Upper lobe of left lung (tissue), 6 donors: ENCODE results near the gene VAV2. TPM values are rescaled to one million over a fixed set of nuclear protein-coding genes. Genes with fewer than 3 reads are reported as not detected.

Experiments used
- ATAC-seq, 2 donors: fragments of 200-7000 bp; cut with Tn5 transposase; one replicate each; pipeline ENCODE4 v1.9.1; 2022; ENCODE audit warnings: mild to moderate bottlenecking in 2 of 2, moderate library complexity in 2 of 2; ENCODE audit not compliant: low FRiP score in 2 of 2
- DNase-seq, 2 donors: peaks; one replicate each; pipeline ENCODE4 v3.0.0-alpha.2; 2019 to 2020
- H3K27ac ChIP-seq, 4 donors: fragments of 200-600 bp; sonication (generic); one replicate each; pipeline ENCODE4 v1.5.1; 2016 to 2019
- H3K27me3 ChIP-seq, 4 donors: fragments of 200-600 bp; sonication (generic); one replicate each; pipeline ENCODE4 v1.5.1; 2017 to 2019
- H3K36me3 ChIP-seq, 4 donors: fragments of 200-600 bp; sonication (generic); one replicate each; pipeline ENCODE4 v1.5.1; 2016 to 2019
- H3K4me1 ChIP-seq, 4 donors: fragments of 200-600 bp; sonication (generic); one replicate each; pipeline ENCODE4 v1.5.1; 2018 to 2019
- H3K4me3 ChIP-seq, 4 donors: fragments of 200-600 bp; sonication (generic); one replicate each; pipeline ENCODE4 v1.5.1; 2017 to 2019; ENCODE audit warnings: mild to moderate bottlenecking in 2 of 4, moderate library complexity in 1 of 4
- H3K9me3 ChIP-seq, 4 donors: fragments of 200-600 bp; sonication (generic); one replicate each; pipeline ENCODE4 v1.5.1; 2018 to 2019
- EP300 ChIP-seq, 4 donors: sonication (generic); formaldehyde crosslinking; IDR thresholded peaks; one replicate each; pipeline ENCODE4 v1.5.1; 2017; ENCODE audit warnings: antibody characterized with exemption in 4 of 4, control low read depth in 2 of 4
- POLR2A ChIP-seq, 4 donors: fragments of 450-650 bp; IDR thresholded peaks; one replicate each; pipeline ENCODE4 v1.5.1; 2016 to 2017; ENCODE audit warnings: antibody characterized with exemption in 4 of 4, mild to moderate bottlenecking in 2 of 4
- POLR2AphosphoS5 ChIP-seq, 2 donors: sonication (generic); formaldehyde crosslinking; IDR thresholded peaks; one replicate each; pipeline ENCODE4 v1.5.1; 2017; ENCODE audit warnings: antibody characterized with exemption in 2 of 2
- WGBS, 2 donors: methylation state at CpG; one replicate each; pipeline ENCODE4 v1.1.5; 2017 to 2018; 5-methylcytosine and 5-hydroxymethylcytosine counted together
- total RNA-seq, 6 donors: library from RNA; depleted of rRNA in 4 of 6; stranded (reverse); fragments of >200 nt in 4 of 6; gene quantifications; one replicate each; pipeline versions ENCODE4 v1.1.0 to v1.2.1, GENCODE V29; 2016 to 2021
- TF ChIP-seq, protein P1 (sequence below), 6 experiments: fragments of 450-650 bp in 4 of 6; fragments of 200-600 bp in 2 of 6; sonication (generic) in 2 of 6; IDR thresholded peaks; one replicate each; pipeline ENCODE4 v1.5.1; 2016 to 2019; ENCODE audit warnings: antibody characterized with exemption in 6 of 6
- donor health status: DM: no; HTN: no; CAD: no; lungs with moderate emphysema.
- donor health status: DM: no; HTN: yes; CAD: no; lungs with severe emphysema.

VAV2 gene, protein sequence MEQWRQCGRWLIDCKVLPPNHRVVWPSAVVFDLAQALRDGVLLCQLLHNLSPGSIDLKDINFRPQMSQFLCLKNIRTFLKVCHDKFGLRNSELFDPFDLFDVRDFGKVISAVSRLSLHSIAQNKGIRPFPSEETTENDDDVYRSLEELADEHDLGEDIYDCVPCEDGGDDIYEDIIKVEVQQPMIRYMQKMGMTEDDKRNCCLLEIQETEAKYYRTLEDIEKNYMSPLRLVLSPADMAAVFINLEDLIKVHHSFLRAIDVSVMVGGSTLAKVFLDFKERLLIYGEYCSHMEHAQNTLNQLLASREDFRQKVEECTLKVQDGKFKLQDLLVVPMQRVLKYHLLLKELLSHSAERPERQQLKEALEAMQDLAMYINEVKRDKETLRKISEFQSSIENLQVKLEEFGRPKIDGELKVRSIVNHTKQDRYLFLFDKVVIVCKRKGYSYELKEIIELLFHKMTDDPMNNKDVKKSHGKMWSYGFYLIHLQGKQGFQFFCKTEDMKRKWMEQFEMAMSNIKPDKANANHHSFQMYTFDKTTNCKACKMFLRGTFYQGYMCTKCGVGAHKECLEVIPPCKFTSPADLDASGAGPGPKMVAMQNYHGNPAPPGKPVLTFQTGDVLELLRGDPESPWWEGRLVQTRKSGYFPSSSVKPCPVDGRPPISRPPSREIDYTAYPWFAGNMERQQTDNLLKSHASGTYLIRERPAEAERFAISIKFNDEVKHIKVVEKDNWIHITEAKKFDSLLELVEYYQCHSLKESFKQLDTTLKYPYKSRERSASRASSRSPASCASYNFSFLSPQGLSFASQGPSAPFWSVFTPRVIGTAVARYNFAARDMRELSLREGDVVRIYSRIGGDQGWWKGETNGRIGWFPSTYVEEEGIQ
- total RNA-seq: 10 to 100 TPM; 12.0 to 38.8 (median 22.0) TPM

- TF ChIP-seq POLR2AphosphoS5 (IDR thresholded peaks at IDR 0.05) (peak in 1 of 2 donors; percentile 22), EP300 (IDR thresholded peaks at IDR 0.05) (no peak), POLR2A (IDR thresholded peaks at IDR 0.05) (peak in 1 of 4 donors; percentile 56)
- TF ChIP-seq, protein P1, sequence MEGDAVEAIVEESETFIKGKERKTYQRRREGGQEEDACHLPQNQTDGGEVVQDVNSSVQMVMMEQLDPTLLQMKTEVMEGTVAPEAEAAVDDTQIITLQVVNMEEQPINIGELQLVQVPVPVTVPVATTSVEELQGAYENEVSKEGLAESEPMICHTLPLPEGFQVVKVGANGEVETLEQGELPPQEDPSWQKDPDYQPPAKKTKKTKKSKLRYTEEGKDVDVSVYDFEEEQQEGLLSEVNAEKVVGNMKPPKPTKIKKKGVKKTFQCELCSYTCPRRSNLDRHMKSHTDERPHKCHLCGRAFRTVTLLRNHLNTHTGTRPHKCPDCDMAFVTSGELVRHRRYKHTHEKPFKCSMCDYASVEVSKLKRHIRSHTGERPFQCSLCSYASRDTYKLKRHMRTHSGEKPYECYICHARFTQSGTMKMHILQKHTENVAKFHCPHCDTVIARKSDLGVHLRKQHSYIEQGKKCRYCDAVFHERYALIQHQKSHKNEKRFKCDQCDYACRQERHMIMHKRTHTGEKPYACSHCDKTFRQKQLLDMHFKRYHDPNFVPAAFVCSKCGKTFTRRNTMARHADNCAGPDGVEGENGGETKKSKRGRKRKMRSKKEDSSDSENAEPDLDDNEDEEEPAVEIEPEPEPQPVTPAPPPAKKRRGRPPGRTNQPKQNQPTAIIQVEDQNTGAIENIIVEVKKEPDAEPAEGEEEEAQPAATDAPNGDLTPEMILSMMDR (IDR thresholded peaks at IDR 0.05): peak in 1 of 6 experiments; percentile 12
- Histone ChIP-seq H3K4me1 (peaks cover 24 to 43% (median 32%) of the 10 kb centered on the region in 4 donors), H3K27ac (peak within 1 kb of the TSS; percentile 91 to 95 (median 93)), H3K36me3 (no peaks in the 10 kb centered on the region), H3K9me3 (no peaks in the 10 kb centered on the region), H3K4me3 (peak within 1 kb of the TSS; percentile 70 to 96 (median 86)), H3K27me3 (no peaks in the 10 kb centered on the region)
- WGBS, 2 donors: 0% methylated on average over 1 to 14 of the region's 124 CpGs
- ATAC-seq (peak in 1 of 2 donors; percentile 50), DNase-seq (peak; percentile 73 to 94)
These were observed at the start of gene VAV2 for GRCh38 chr9:133991964-133992779. Gene VAV2 (minus strand): TSS chr9:133992324. CDS start chr9:133992278, 46 bp downstream.

DNA sequence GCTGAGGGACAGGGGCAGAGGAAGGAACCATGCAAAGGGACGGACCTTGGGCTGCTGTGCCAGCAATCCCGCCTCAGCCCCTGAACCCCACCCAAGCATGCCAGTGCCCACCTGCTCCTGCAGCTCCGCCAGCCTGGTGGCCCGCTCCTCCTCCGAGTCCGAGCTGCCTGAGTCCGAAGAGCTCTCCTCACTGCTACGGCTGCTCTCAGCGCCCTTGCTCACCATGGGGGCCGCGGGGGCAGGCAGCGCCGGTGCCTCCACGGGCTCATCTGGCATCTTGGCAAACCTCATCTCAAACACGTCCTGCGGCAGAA is 49.5 kb upstream of the VAV2 start:
- no peaks in the 10 kb centered on the region for H3K27me3 ChIP-seq
- WGBS, 2 donors: 96% methylated on average over 16 of the region's 16 CpGs; no CpG with 5 or more reads in 1 of the 2 donors
- H3K36me3 ChIP-seq: peaks cover 6 to 99% (median 78%) of the 10 kb centered on the region in 4 donors
- H3K4me3 ChIP-seq: no peak overlapping the region
- H3K27ac ChIP-seq: no peak overlapping the region
- H3K9me3 ChIP-seq: no peaks in the 10 kb centered on the region
- DNase-seq (peak in 1 of 2 donors; percentile 83), ATAC-seq (no peak)
- H3K4me1 ChIP-seq: peaks cover 0 to 10% (median 4%) of the 10 kb centered on the region in 4 donors
- TF ChIP-seq, protein P1 (IDR thresholded peaks at IDR 0.05): no peak
- TF ChIP-seq EP300 (IDR thresholded peaks at IDR 0.05) (no peak), POLR2AphosphoS5 (IDR thresholded peaks at IDR 0.05) (no peak), POLR2A (IDR thresholded peaks at IDR 0.05) (no peak)

- ATAC-seq (no peak), DNase-seq (peak in 1 of 2 donors; percentile 85)
- Histone ChIP-seq H3K9me3 (no peaks in the 10 kb centered on the region), H3K4me3 (no peak overlapping the region), H3K27ac (no peak overlapping the region), H3K27me3 (no peaks in the 10 kb centered on the region), H3K36me3 (peaks cover 6 to 99% (median 77%) of the 10 kb centered on the region in 4 donors), H3K4me1 (peaks cover 0 to 10% (median 4%) of the 10 kb centered on the region in 4 donors)
- WGBS, 2 donors: 52 to 76% methylated on average over 6 to 21 of the region's 21 CpGs
- TF ChIP-seq EP300 (IDR thresholded peaks at IDR 0.05) (no peak), POLR2A (IDR thresholded peaks at IDR 0.05) (no peak), POLR2AphosphoS5 (IDR thresholded peaks at IDR 0.05) (no peak)
- TF ChIP-seq, protein P1 (IDR thresholded peaks at IDR 0.05): no peak
These were observed 48.9 kb upstream of the VAV2 start for GRCh38 chr9:134040781-134041648.

DNA sequence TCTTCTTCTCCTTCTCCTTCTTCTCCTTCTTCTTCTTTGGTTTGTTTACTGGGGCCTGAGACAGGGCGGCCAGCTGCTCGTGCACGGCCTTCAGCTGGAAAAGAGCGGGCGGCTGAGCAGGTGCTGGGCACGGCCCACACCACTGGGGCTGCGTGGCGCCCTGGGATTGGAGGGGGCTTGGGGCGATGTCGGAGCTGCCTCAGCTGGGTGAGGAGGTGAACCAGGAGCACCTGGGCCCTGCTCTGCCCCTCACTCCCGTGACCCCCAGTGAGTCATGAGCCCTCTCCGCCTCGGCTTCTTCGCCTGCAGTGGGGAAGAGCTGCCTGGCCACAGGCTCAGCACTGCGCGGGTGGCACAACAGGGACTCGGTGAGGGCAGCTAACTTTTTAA is 48.0 kb upstream of the VAV2 start:
- H3K36me3 ChIP-seq: peaks cover 11 to 99% (median 78%) of the 10 kb centered on the region in 4 donors
- no peak for ATAC-seq

More for the DNA sequence above, 48.0 kb upstream of the VAV2 start:
- Histone ChIP-seq H3K4me1 (peaks cover 0 to 10% (median 4%) of the 10 kb centered on the region in 4 donors), H3K27ac (no peak overlapping the region), H3K27me3 (no peaks in the 10 kb centered on the region), H3K9me3 (no peaks in the 10 kb centered on the region), H3K4me3 (no peak overlapping the region)
- 97 to 98% methylated on average over 15 to 17 of the region's 17 CpGs for WGBS, 2 donors
- peak in 1 of 2 donors; percentile 59 for DNase-seq
- TF ChIP-seq POLR2AphosphoS5 (IDR thresholded peaks at IDR 0.05) (no peak), POLR2A (IDR thresholded peaks at IDR 0.05) (no peak), EP300 (IDR thresholded peaks at IDR 0.05) (no peak)
- TF ChIP-seq, protein P1 (IDR thresholded peaks at IDR 0.05): no peak
